Endometrial microvascular endothelial cells (primary cell): ENCODE data around the gene MZF1. TPM values are rescaled to one million over a fixed set of nuclear protein-coding genes. Genes with fewer than 3 reads are reported as not detected.
"Not testable (repeated sequence)": the region's sequence is repeated elsewhere in the genome, so short reads cannot be mapped to it uniquely, and the experiment has no call there.

Experiments used
- in situ Hi-C: cut with HindIII; loops from 2 replicates; pipeline ENCODE4 v1.10.0; 2017; ENCODE audit warnings: low sequenced_read_pairs, low pct_unique_long_range_greater_than_20kb; ENCODE audit errors: inconsistent ontology term
- total RNA-seq: library from RNA; depleted of rRNA; stranded (reverse); fragments of >200 nt; gene quantifications from one replicate; pipeline ENCODE4 v1.2.3, GENCODE V29; 2015; ENCODE audit errors: inconsistent ontology term

MZF1 gene
- total RNA-seq, 1 donor from 2014 or later, result 12.7 TPM

DNA sequence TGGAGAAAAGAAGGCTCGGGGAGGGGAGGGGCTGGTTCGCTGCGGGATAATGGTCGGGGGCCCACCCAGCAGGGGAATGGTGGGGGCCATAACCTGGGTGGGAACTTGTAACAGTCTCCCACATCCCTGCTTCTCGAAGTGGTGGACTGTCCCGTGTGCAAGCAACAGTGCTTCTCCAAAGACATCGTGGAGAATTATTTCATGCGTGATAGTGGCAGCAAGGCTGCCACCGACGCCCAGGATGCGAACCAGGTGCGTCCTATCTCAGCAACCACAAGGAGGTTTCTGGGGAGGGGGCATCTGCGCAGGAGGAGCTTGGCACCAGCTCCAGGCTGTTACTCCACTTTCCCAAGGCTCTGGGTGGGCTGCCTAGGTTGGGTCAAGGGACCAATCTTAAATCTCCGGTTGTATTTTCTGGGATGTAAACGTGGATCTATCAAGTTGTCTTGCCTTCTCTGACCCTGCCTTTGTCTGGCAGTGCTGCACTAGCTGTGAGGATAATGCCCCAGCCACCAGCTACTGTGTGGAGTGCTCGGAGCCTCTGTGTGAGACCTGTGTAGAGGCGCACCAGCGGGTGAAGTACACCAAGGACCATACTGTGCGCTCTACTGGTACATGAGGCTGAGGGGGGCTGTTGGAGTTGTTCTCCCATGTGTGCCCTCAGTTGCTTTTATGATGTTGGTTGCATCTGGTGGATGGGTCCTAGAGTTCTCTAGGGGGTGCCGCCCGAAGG is 27.7 kb downstream of the MZF1 start:
- in situ Hi-C loops, result no loop called here

DNA sequence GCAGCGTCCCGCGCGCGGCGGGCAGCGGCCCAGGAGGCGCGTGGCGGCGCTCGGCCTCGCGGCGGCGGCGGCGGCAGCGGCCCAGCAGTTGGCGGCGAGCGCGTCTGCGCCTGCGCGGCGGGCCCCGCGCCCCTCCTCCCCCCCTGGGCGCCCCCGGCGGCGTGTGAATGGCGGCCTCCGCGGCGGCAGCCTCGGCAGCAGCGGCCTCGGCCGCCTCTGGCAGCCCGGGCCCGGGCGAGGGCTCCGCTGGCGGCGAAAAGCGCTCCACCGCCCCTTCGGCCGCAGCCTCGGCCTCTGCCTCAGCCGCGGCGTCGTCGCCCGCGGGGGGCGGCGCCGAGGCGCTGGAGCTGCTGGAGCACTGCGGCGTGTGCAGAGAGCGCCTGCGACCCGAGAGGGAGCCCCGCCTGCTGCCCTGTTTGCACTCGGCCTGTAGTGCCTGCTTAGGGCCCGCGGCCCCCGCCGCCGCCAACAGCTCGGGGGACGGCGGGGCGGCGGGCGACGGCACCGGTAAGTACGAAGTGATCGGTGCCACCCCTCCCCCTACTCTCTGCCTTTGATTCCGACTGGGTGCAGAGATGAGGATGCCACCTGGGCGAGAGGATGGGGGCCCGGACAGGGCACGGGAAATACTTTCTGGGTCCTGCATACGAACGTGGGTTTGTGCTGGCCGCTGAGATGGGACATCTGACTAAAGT is 28.4 kb downstream of the MZF1 start:
- in situ Hi-C loops, result no loop called here

DNA sequence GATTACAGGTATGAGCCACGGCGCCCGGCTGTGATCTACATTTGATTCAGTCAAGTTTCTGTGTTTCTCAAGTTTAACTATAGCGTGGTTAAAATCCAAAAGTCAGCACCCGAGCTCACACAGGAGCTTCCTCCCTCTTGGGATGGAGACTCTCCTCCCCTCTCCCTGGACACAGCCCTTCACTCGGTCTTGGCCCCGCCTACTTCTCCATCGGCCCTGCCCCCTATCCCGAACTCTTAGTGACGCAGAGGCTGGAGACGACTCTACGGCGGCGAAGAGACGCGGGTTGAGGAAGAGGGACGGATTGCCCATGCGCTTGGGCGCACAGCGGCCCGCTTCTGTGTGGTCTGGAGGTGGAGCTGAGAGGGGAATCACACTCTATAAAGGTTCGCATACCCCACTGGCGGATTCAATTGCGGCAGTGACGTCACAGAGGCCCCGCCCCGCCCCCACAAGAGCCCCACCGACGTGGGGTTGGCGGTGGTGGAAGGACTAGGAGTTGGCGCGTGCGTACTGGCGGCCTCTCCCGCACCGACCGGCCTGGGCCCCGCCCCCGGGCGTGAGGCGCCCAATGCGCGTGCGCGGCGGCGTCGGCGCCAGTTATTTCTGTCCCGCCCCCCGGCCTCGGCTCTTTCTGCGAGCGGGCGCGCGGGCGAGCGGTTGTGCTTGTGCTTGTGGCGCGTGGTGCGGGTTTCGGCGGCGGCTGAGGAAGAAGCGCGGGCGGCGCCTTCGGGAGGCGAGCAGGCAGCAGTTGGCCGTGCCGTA is 29.1 kb downstream of the MZF1 start, which contains the start of gene TRIM28:
TSS of gene TRIM28 (plus strand) at position 239 of the 765 bp plus-strand sequence. CDS start 694 bp downstream, outside the sequence.
- in situ Hi-C loops, result no loop called here

DNA sequence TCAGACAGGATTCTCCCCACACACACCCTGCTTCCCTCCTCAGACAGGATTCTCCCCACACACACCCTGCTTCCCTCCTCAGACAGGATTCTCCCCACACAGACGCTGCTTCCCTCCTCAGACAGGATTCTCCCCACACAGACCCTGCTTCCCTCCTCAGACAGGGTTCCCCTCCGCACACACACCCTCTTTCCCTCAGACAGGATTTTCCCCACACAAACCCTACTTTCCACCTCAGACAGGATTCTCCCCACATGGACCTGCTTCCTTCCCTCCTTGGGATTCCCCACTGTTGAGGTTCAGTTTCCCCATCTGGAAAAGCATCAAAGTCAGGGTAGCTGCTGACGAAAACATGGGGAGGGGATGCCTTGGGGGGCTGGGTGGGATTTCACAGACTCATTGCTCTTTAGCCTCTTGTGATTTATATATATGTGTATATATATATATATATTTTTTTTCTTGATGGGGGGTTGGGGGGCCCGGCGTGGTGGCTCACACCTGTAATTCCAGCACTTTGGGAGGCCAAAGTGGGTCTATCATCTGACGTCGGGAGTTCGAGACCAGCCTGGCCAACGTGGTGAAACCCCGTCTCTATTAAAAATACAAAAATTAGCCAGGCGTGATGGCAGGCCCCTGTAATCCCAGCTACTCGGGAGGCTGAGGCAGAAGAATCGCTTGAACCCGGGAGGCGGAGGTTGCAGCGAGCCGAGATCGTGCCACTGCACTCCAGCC is 30.3 kb downstream of the MZF1 start:
- in situ Hi-C loops, result not testable (repeated sequence)

- in situ Hi-C loops, result not testable (repeated sequence)
These were observed 34.0 kb downstream of the MZF1 start for GRCh38 chr19:58539169-58539559.

DNA sequence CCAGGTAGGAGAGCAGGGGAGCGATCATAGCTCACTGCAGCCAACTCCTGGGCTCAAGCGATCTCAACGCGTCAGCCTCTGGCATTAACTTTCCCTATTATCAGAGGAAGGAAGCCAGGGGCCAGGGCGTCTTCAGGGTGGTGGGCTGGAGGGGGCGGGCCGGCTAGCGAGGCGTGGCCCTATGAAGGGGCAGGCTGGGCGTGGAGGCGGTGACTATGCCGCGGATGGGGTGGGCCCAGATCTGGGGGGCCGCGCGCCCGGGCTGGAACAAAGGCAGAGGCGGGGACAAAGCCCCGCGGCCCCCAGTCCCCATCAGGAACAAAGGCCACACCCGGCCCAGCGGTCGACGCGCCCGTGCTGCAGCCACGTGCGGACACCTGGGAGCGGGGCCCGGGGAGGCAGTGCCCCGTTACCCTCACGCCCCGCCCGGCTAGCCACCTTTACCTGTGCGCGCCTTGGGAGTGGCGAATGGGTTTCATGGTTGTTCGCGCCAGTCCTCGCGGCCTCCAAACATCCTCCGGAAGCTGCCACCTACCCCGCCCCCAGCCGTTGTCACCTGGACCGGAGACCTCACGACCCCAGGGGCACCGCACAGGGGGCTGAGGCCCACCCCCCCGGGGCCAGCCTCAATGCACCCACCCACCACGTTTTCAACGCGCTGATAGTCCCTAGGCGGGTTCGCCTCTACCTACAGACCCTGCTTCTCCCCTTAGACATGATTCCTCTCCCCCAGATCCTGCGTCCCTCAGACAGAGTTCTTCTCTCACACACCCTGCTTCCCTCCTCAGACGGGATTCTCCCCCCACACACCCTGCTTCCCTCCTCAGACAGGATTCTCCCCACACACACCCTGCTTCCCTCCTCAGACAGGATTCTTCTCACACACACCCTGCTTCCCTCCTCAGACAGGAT is 34.6 kb downstream of the MZF1 start:
- in situ Hi-C loops, result no loop called here

DNA sequence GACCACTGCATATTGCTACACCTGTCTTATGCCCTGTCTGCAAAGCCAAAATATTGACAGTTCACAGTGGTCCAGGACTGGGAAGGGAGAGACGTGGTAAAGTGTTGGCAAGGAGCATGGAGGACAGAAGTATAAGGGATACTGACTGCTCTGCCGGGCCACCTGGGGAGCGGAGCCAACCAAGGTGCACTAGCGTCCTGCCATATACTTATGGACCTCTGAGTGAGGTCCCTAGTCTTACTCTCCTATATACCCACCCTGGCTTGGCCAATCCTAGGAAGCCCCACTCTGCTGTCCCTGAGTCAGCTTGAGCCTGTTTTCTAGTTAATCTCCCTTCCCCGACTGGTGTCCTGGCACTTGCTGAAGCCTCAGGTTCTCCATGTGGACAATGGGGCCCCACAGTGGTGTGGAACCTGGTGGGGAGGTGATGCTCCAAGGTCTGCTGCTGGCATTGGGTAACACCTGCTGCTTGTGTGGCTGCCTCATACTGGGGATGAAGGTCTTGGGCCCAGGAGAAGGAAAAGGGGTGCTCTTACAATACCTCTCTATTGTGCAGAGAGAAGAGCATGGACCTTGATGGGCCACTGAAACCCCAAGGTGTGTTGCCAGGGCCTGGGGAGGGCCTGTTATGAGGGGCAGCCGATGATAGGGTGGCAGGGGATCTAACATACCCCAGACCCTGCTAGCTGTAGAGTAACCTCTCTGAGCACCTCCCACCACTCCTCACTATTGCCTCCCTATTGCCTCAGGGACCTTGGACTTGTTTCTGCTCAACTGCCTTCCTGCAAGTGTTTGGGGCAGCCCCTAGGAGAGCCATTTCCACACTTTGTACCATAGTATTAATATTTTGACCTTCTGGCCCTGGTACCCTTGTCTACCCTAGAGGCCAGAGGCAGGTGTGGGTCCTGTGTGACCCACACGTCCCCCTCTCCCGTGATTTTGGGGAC is 36.0 kb downstream of the MZF1 start:
- in situ Hi-C loops, result no loop called here

DNA sequence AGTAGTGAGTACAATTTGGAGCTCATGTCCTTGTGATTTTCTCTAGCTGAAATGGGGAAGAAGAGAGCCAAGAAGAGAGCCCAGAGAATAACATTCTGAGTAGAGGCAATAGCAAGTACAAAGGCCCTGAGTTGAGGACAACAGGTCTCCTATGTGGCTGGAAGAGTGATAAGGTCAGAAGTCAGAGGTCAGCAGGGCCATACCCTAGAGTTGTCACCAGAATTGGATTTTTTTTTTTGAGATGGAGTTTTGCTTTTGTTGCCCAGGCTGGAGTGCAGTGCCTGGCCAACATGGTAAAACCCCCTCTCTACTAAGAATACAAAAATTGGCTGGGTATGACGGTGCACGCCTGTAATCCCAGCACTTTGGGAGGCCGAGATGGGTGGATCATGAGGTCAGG is 37.3 kb downstream of the MZF1 start:
- in situ Hi-C loops, result no loop called here

DNA sequence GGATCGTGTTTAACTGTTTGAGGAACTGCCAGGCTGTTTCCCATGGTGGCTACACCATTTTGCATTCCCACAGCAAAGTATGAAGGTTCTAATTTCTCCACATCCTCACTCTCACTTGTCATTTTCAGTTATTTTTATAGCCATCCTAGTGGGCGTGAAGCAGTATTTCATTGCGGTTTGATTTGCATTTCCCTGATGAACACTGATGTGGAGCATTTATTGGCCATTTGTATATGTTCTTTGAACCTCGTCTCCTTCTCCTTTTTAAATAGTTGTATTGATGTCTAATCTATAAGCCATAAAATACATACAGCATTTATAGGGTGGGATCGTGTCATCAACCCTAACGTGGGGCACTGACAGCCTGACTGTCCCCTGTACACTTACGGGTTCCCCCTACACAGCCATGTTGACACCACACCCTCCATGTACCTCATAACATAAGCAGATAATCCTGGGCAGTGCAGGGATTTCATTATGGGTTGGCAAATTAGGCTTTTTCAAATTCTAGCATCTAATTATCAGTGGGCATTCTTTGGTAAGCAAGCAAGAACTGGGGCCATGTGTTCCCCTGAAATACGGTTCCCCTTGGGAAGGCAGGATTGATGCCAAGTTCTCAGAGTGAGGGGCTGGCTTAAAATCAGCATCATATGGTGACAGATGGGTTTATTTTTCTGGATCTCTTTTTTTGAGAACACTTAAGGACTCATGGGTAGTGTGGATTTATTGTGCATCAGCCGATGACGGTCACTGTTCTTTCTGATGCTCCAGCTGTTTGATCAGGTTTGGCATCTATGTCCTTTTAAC is 41.9 kb downstream of the MZF1 start:
- in situ Hi-C loops, result no loop called here

DNA sequence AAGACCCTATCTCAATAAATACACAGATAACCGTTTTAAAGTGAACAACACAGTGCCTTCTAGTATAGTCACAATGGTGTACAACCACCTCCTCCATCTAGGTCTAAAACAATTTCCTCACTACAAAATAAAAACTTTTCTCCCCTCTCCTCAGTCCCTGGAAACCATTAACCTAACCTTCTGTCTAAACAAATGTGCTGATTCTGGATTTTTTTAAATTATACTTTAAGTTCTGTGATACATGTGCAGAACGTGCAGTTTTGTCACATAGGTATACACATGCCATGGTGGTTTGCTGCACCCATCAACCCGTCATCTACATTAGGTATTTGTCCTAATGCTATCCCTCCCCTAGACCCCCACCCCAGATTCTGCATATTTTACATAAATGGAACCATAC is 43.7 kb downstream of the MZF1 start:
- in situ Hi-C loops, result no loop called here

GRCh38 chr19:58522709-58523108 is 50.4 kb downstream of the MZF1 start:
- in situ Hi-C loops, result no loop called here

- in situ Hi-C loops, result no loop called here
These were observed 51.5 kb downstream of the MZF1 start for GRCh38 chr19:58521651-58522050.

- in situ Hi-C loops, result no loop called here
These were observed 52.9 kb downstream of the MZF1 start for GRCh38 chr19:58520257-58520599.

DNA sequence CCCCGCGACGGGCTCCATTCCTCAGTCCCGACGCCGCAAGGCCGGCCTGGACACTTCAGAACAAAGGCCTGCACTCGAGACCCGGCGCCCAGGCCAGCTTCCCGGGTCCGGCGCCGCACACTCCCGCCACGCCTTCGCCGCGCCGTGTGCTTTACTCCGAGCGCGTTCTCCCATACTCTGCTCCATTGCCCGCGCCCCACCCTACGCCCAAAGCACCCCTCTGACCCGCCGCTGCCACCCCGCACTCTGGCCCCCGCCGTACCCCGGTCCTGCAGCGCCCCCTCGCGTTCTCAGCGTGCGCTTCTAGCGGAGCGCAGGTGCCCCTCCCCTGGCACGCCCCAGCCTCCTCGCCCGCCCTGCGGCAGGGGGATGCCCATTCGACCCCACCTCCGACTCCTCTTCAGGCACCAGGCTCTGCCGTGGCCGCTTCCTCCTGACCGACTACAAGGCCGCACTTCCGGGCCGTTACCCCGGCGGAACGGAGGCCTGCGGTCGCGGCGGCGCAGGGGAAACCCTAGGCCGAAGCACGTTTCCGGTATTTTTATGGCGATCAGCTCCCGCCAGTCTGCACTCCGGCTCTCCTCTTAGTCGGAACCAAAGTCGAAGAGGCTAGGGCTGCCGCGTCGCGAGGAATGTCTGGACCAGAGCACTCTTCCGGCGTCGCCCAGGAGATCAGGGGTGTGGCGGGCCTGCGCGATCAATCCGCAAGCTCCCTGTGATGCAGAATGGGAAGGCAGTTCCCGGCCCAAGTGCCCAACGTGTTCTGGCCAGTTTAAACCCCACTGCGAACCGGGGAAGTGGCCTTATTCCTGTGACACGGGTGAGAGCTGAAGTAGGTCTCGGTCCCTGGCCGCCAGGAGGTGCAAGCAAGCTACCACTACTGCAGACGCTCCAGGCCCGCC is 53.5 kb downstream of the MZF1 start, which contains the start of gene ZBTB45:
TSS of gene ZBTB45 (minus strand) at position 456 of the 902 bp plus-strand sequence. CDS start 2,137 bp downstream, outside the sequence.
- in situ Hi-C loops, result no loop called here

GRCh38 chr19:58519087-58519354 is 54.1 kb downstream of the MZF1 start:
- in situ Hi-C loops, result no loop called here
